K562 (cell line): ENCODE measurements around the gene MAP4K5. TPM values are rescaled to one million over a fixed set of nuclear protein-coding genes. Genes with fewer than 3 reads are reported as not detected.

Experiments used
- CCAR2 ChIP-seq: fragments of 200-400 bp; formaldehyde crosslinking; IDR thresholded peaks from 2 replicates; pipeline ENCODE4 v1.6.1; 2017; ENCODE audit warnings: mild to moderate bottlenecking, low read depth, low read length
- CREM ChIP-seq: IDR thresholded peaks from 2 replicates; pipeline ENCODE4 v1.6.1; 2014; ENCODE audit warnings: antibody characterized with exemption, low read depth
- CTBP1 ChIP-seq: fragments of 450-650 bp; IDR thresholded peaks from 2 replicates; pipeline ENCODE4 v1.6.1; 2016; ENCODE audit warnings: borderline replicate concordance
- EP300 ChIP-seq: IDR thresholded peaks from 2 replicates; pipeline ENCODE4 v1.6.1; 2012; ENCODE audit warnings: low read length, improper control_type of control experiment
- L3MBTL2 ChIP-seq: fragments of 450-650 bp; IDR thresholded peaks from 2 replicates; pipeline ENCODE4 v1.6.1; 2016; ENCODE audit warnings: mild to moderate bottlenecking, moderate library complexity
- LCOR ChIP-seq: sonication (generic); formaldehyde crosslinking; IDR thresholded peaks from 2 replicates; pipeline ENCODE4 v1.8.0; 2022; ENCODE audit warnings: mild to moderate bottlenecking, missing genetic modification reagents
- MEF2D ChIP-seq: conservative IDR thresholded peaks from 2 replicates; pipeline ENCODE4 v1.6.1; 2016; ENCODE audit warnings: low read depth, missing genetic modification characterization, missing compliant biosample characterization
- NRF1 ChIP-seq, 2 experiments: fragments of 450-650 bp; IDR thresholded peaks in 1 of 2; conservative IDR thresholded peaks in 1 of 2; 2 replicates each; pipeline ENCODE4 v1.6.1; 2014; ENCODE audit warnings: mild to moderate bottlenecking in 2 of 2
- PHF8 ChIP-seq: fragments of 200-600 bp; sonication (generic); IDR thresholded peaks from 2 replicates; pipeline ENCODE4 v1.6.1; 2012; ENCODE audit warnings: mixed run types, mild to moderate bottlenecking, inconsistent platforms, low read length, moderate library complexity, borderline replicate concordance
- RAD21 ChIP-seq, 2 experiments: fragments of 250-450 bp in 1 of 2; fragments of 450-650 bp in 1 of 2; sonication (Bioruptor Pico) in 1 of 2; formaldehyde crosslinking in 1 of 2; IDR thresholded peaks in 1 of 2; conservative IDR thresholded peaks in 1 of 2; 2 replicates each; pipeline versions ENCODE4 v1.4.0 to v1.8.0; 2020 to 2022; ENCODE audit warnings: mild to moderate bottlenecking in 2 of 2, moderate library complexity in 1 of 2
- RAD51 ChIP-seq: fragments of 450-650 bp; IDR thresholded peaks from 2 replicates; pipeline ENCODE4 v1.7.1; 2016; ENCODE audit warnings: low read depth, mild to moderate bottlenecking, borderline replicate concordance
- RCOR1 ChIP-seq, 2 experiments: IDR thresholded peaks; 2 replicates each; pipeline ENCODE4 v1.6.1; 2012; ENCODE audit warnings: low read depth in 2 of 2, low read length in 2 of 2, borderline replicate concordance in 1 of 2, improper control_type of control experiment in 1 of 2
- SMARCC2 ChIP-seq: fragments of 450-650 bp; IDR thresholded peaks from 2 replicates; pipeline ENCODE4 v1.6.1; 2017; ENCODE audit warnings: antibody characterized with exemption, moderate library complexity, mild to moderate bottlenecking, low read depth
- TAF1 ChIP-seq: IDR thresholded peaks from 2 replicates; pipeline ENCODE4 v1.6.1; 2011; ENCODE audit warnings: mild to moderate bottlenecking, low read length, moderate library complexity; ENCODE audit not compliant: insufficient read depth, control insufficient read depth, severe bottlenecking; ENCODE audit errors: extremely low read depth
- ZNF174 ChIP-seq: fragments of 250-450 bp; sonication (Bioruptor Pico); IDR thresholded peaks from 2 replicates; pipeline ENCODE4 v1.4.0; 2020; ENCODE audit warnings: mild to moderate bottlenecking
- ZNF232 ChIP-seq: sonication (generic); formaldehyde crosslinking; IDR thresholded peaks from 2 replicates; pipeline ENCODE4 v1.8.0; 2022; ENCODE audit warnings: mild to moderate bottlenecking, missing genetic modification reagents
- ZNF57 ChIP-seq: fragments of 450-650 bp; formaldehyde crosslinking; IDR thresholded peaks from 2 replicates; pipeline ENCODE4 v1.4.0; 2020; ENCODE audit warnings: mild to moderate bottlenecking, moderate library complexity
- polyA plus RNA-seq, 8 experiments: library from polyadenylated mRNA; depleted of rRNA in 4 of 8; stranded (reverse) in 5 of 8; unstranded in 3 of 8; fragments of >200 nt; fragmentation: Nextera tagmentation in 2 of 8; fragmentation: Illumina TruSeq in 1 of 8; extraction: Ambion mirVana in 2 of 8; extraction: Trizol in 1 of 8; gene quantifications; 2 replicates each; pipeline versions ENCODE4 v1.2.1 to v1.2.3, GENCODE V29; 2011 to 2014; ENCODE audit warnings: inconsistent platforms in 1 of 8, missing spikeins in 1 of 8
- total RNA-seq, 7 experiments: library from RNA; depleted of rRNA in 6 of 7; stranded (reverse); fragments of >200 nt in 6 of 7; fragmentation: Illumina TruSeq in 2 of 7; extraction: Trizol in 2 of 7; gene quantifications; 2 replicates each; pipeline versions ENCODE4 v1.2.1 to v1.2.3, GENCODE V29; 2011 to 2021; ENCODE audit warnings: low replicate concordance in 1 of 7
- TF ChIP-seq, protein P1 (sequence below), 3 experiments: fragments of 200-800 bp in 1 of 3; fragments of 250-450 bp in 1 of 3; fragments of 450-650 bp in 1 of 3; sonication (Bioruptor Pico) in 1 of 3; sonication (Bioruptor generic) in 1 of 3; formaldehyde crosslinking in 1 of 3; IDR thresholded peaks; 2 replicates each; pipeline versions ENCODE4 v1.6.1 to v1.8.0; 2016 to 2022; ENCODE audit warnings: mild to moderate bottlenecking in 2 of 3, missing genetic modification characterization in 2 of 3, missing compliant biosample characterization in 1 of 3, moderate library complexity in 1 of 3
- TF ChIP-seq, protein P2 (sequence below): sonication (generic); IDR thresholded peaks from 2 replicates; pipeline ENCODE4 v1.6.1; 2016

Gene MAP4K5
- total and polyA plus RNA-seq, 9 of the 15 experiments (the other 6 are each of a cell fraction or from before 2014, with no cell fraction given): 5.9 to 29.4 (median 18.0) TPM

DNA sequence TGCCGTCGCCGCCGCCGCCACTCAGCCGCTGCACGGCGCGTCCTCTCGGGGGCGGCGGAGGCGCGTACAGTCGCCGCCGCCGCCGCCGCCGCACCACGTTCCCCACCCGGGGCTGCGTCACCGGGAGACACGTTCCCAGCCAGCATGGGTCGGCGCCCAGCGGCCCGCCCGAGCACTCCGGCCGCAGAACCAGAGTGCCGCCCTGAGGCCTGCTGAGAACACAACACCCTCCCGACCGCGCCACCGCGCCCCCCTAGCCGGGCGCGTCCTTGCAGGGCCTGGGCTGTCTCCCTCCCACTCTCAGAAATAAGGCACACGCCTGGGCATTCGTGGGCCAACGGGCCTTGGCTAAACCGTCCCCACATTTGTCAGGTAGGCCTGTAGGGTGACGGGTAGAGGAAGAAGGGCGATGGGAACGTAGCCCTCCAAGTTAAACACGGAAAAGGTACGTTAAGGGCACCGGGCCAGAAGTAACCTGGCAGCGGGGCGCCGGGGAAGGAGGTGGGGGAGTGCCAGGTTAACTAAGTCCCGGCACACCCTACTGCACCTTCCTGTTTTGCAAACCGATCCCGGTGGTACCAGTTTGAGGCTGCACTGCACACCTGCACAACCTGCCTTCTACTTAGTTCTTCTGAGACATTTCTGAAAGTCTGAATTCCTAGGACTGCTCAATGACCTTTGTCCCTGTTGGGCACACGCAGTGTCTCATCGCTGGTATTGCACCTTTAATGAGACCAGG is at the start of gene MAP4K5 (continued):
- TF ChIP-seq RAD21 (CRISPR knock-in tag; conservative IDR thresholded peaks at IDR 0.05 in 1 of 2, IDR thresholded peaks at IDR 0.05 in 1 of 2) (peak; percentile 92), RAD51 (no peak), RCOR1 (IDR thresholded peaks at IDR 0.05; ENCODE audit: borderline replicate concordance in 1 of 2, low read depth in 2 of 2, low read length in 2 of 2) (peak in 1 of 2 experiments; percentile 30; a peak in 1 of 4 replicates), ZNF232 (no peak), L3MBTL2 (peak; percentile 78), SMARCC2 (no peak), ZNF174 (no peak), ZNF57 (no peak), TAF1 (peak; percentile 20), CTBP1 (peak; percentile 88), CCAR2 (no peak), LCOR (CRISPR knock-in tag) (no peak), PHF8 (no peak), NRF1 (conservative IDR thresholded peaks at IDR 0.05 in 1 of 2, IDR thresholded peaks at IDR 0.05 in 1 of 2) (no peak; a peak in 2 of 4 replicates), EP300 (no peak), MEF2D (no peak), CREM (peak; percentile 77)
- TF ChIP-seq, protein P1, sequence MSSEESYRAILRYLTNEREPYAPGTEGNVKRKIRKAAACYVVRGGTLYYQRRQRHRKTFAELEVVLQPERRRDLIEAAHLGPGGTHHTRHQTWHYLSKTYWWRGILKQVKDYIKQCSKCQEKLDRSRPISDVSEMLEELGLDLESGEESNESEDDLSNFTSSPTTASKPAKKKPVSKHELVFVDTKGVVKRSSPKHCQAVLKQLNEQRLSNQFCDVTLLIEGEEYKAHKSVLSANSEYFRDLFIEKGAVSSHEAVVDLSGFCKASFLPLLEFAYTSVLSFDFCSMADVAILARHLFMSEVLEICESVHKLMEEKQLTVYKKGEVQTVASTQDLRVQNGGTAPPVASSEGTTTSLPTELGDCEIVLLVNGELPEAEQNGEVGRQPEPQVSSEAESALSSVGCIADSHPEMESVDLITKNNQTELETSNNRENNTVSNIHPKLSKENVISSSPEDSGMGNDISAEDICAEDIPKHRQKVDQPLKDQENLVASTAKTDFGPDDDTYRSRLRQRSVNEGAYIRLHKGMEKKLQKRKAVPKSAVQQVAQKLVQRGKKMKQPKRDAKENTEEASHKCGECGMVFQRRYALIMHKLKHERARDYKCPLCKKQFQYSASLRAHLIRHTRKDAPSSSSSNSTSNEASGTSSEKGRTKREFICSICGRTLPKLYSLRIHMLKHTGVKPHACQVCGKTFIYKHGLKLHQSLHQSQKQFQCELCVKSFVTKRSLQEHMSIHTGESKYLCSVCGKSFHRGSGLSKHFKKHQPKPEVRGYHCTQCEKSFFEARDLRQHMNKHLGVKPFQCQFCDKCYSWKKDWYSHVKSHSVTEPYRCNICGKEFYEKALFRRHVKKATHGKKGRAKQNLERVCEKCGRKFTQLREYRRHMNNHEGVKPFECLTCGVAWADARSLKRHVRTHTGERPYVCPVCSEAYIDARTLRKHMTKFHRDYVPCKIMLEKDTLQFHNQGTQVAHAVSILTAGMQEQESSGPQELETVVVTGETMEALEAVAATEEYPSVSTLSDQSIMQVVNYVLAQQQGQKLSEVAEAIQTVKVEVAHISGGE (CRISPR knock-in tag; IDR thresholded peaks at IDR 0.05): peak in 2 of 3 experiments; percentile 52 to 73; a peak in 3 of 6 replicates
- TF ChIP-seq, protein P2, sequence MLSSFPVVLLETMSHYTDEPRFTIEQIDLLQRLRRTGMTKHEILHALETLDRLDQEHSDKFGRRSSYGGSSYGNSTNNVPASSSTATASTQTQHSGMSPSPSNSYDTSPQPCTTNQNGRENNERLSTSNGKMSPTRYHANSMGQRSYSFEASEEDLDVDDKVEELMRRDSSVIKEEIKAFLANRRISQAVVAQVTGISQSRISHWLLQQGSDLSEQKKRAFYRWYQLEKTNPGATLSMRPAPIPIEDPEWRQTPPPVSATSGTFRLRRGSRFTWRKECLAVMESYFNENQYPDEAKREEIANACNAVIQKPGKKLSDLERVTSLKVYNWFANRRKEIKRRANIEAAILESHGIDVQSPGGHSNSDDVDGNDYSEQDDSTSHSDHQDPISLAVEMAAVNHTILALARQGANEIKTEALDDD: no peak
